Measurements from ENCODE around the gene GRK5. TPM values are rescaled to one million over a fixed set of nuclear protein-coding genes. Genes with fewer than 3 reads are reported as not detected.

Gene GRK5
- polyA plus RNA-seq, 1 donor from 2014 or later = 34.9 TPM

GRCh38 chr10:119219871-119220270 is 12.5 kb downstream of the GRK5 start:
- no peaks in the 10 kb centered on the region for H3K9me3 ChIP-seq (ENCODE audit: low read length)
- TF ChIP-seq RAD21 (conservative IDR thresholded peaks at IDR 0.05) (no peak), REST (IDR thresholded peaks at IDR 0.05; ENCODE audit: borderline replicate concordance) (no peak), SMC3 (conservative IDR thresholded peaks at IDR 0.05; ENCODE audit: poor library complexity) (no peak), MXI1 (conservative IDR thresholded peaks at IDR 0.05; ENCODE audit: poor library complexity, severe bottlenecking) (no peak), POLR2AphosphoS5 (IDR thresholded peaks at IDR 0.05) (no peak), EZH2 (IDR thresholded peaks at IDR 0.05; ENCODE audit: borderline replicate concordance, insufficient read depth, low read length, poor library complexity, severe bottlenecking) (no peak)

GRCh38 chr10:119221201-119221600 is 13.8 kb downstream of the GRK5 start:
- Histone ChIP-seq H3K36me3 (ENCODE audit: insufficient read depth, low read length) (no peaks in the 10 kb centered on the region), H3K27ac (ENCODE audit: low read length) (peak overlapping the region; percentile 7), H3K9me3 (ENCODE audit: low read length) (no peaks in the 10 kb centered on the region), H3K9me2 (ENCODE audit: insufficient read depth, low read length) (no peaks in the 10 kb centered on the region), H2AFZ (ENCODE audit: low read depth, low read length) (no peak overlapping the region), H3K27me3 (ENCODE audit: insufficient read depth, low read depth, low read length) (no peaks in the 10 kb centered on the region), H4K20me1 (ENCODE audit: insufficient read depth) (no peaks in the 10 kb centered on the region), H3K79me2 (replicated peaks; ENCODE audit: insufficient read depth, low read length) (peaks cover 4% of the 10 kb centered on the region), H3K4me2 (ENCODE audit: low read length) (no peak overlapping the region), H3F3A (ENCODE audit: insufficient read depth, low read length, poor library complexity, severe bottlenecking) (no peaks in the 10 kb centered on the region), H3K4me3 (ENCODE audit: low read length) (no peak overlapping the region), H3K9ac (ENCODE audit: low read length) (no peak overlapping the region)
- TF ChIP-seq POLR2AphosphoS5 (IDR thresholded peaks at IDR 0.05) = no peak
- TF ChIP-seq EP300 (conservative IDR thresholded peaks at IDR 0.05; ENCODE audit: poor library complexity, severe bottlenecking) = no peak
- TF ChIP-seq CTCF (IDR thresholded peaks at IDR 0.05; ENCODE audit: poor library complexity, severe bottlenecking) = no peak
- TF ChIP-seq TAF1 (IDR thresholded peaks at IDR 0.05; ENCODE audit: low read depth) = no peak
- TF ChIP-seq REST (IDR thresholded peaks at IDR 0.05; ENCODE audit: borderline replicate concordance) = no peak
- TF ChIP-seq SMC3 (conservative IDR thresholded peaks at IDR 0.05; ENCODE audit: poor library complexity) = no peak
- no peak for TF ChIP-seq EZH2 (IDR thresholded peaks at IDR 0.05; ENCODE audit: borderline replicate concordance, insufficient read depth, low read length, poor library complexity, severe bottlenecking)

More at GRCh38 chr10:119219871-119220270, 12.5 kb downstream of the GRK5 start:
- Histone ChIP-seq H3F3A (ENCODE audit: insufficient read depth, low read length, poor library complexity, severe bottlenecking) (no peaks in the 10 kb centered on the region), H4K20me1 (ENCODE audit: insufficient read depth) (no peaks in the 10 kb centered on the region), H3K9ac (ENCODE audit: low read length) (no peak overlapping the region), H2AFZ (ENCODE audit: low read depth, low read length) (no peak overlapping the region), H3K4me3 (ENCODE audit: low read length) (no peak overlapping the region), H3K27ac (ENCODE audit: low read length) (no peak overlapping the region), H3K4me2 (ENCODE audit: low read length) (no peak overlapping the region), H3K79me2 (replicated peaks; ENCODE audit: insufficient read depth, low read length) (peaks cover 4% of the 10 kb centered on the region), H3K27me3 (ENCODE audit: insufficient read depth, low read depth, low read length) (no peaks in the 10 kb centered on the region), H3K9me2 (ENCODE audit: insufficient read depth, low read length) (no peaks in the 10 kb centered on the region), H3K36me3 (ENCODE audit: insufficient read depth, low read length) (no peaks in the 10 kb centered on the region)
